H4 (cell line): Measurements from ENCODE around the gene SCGB3A2. TPM values are rescaled to one million over a fixed set of nuclear protein-coding genes. Genes with fewer than 3 reads are reported as not detected.

Experiments used
- DNase-seq: peaks from one replicate; pipeline ENCODE4 v3.0.0-alpha.2; 2015; ENCODE audit warnings: low spot score
- total RNA-seq: library from RNA; depleted of rRNA; stranded (reverse); fragments of >200 nt; shearing (Covaris generic); gene quantifications from 2 replicates; pipeline ENCODE4 v1.2.3, GENCODE V29; 2014; rRNA removed

SCGB3A2 gene
- total RNA-seq, 1 experiment from 2014 or later = not detected

GRCh38 chr5:147904110-147904509 lies 25.6 kb downstream of the SCGB3A2 start:
- DNase-seq = no peak

GRCh38 chr5:147906326-147907095 lies 28.0 kb downstream of the SCGB3A2 start, which contains the start of gene C5orf46:
Gene C5orf46, minus strand, starts transcription at chr5:147906538. Its CDS starts 37 bp downstream, at chr5:147906501.
- peak; percentile 34 for DNase-seq

DNA sequence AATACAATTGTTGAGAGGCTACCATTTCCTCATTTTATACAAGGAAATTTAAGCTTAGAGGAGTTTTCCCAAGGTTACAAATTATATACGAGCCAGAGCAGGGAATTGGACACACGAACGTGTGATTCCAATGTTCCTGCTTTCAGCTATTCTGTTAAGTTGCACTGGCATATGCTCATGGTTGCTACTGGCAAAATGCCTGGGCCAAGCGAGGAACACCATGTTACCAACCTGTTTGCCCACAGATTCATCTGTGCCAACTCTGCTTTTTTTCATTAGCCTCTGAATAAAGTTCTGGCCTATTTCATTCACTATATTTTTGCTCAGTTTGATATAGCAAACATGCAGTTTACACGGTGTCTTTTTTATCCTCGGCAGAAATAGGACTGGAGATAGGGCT lies 32.9 kb downstream of the SCGB3A2 start:
- no peak for DNase-seq

DNA sequence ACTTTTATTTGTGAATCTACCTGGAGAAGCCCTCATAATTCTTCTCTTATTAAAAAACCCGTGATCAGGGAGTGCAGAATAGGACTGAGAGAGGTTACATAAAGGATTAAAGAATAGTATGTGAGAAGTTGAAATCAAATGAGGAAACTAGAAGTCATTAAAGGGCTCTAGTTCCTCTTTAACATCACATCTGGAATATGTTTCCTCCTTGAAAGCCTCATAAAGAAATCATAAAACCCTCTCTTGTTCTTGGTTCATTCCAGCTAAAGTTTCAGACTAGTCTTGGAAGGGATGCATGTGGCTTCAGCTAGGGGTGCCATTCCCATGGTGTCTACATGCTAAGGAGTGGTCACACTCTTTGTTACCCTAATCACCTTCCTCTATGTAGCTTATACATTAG lies 33.5 kb downstream of the SCGB3A2 start:
- DNase-seq = no peak

DNA sequence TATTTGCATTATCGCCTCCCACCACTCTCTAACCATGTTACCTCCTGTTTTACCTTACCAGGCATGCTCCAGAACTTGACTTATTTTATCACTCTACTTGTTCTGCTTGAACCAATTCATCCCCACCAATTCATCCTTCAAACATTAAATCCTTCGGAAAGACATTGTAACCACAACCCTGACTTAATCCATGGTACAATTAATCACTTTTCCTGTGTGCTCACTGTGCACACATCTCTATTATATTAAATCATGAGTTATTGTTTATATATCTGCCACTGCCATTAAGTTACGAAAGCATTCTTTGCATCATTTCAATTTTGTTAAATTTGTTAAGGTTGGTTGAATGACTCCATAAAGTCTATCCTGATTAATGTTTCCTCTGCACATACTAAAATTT lies 35.3 kb downstream of the SCGB3A2 start:
- DNase-seq = no peak

DNA sequence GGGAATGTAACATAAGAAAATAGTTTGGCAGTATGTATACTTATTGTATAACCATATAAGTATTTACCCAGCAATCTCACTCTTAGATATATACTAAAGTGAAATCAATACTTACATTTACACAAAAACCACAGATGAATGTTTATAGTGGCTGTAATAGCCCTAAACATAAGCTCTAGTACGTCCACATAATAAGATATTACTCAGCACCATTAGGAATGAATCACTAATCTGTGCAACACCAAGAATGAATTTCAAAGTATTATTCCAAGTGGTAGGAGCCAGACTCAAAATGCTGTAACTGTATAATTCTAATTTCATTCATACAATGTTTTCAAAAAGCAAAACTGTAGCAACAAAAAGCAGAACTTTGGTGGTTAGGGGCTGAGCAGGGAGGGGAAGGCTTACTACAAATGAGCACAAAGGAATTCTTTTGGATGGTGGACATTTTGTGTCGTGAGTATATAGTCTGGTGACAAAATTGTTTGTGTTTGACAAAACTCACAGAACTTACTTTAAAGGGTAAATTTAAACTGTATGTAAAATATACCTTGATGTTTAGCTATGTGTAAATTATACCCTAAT lies 39.7 kb downstream of the SCGB3A2 start:
- peak; percentile 42 for DNase-seq

GRCh38 chr5:147918899-147919298 lies 40.4 kb downstream of the SCGB3A2 start:
- no peak for DNase-seq

DNA sequence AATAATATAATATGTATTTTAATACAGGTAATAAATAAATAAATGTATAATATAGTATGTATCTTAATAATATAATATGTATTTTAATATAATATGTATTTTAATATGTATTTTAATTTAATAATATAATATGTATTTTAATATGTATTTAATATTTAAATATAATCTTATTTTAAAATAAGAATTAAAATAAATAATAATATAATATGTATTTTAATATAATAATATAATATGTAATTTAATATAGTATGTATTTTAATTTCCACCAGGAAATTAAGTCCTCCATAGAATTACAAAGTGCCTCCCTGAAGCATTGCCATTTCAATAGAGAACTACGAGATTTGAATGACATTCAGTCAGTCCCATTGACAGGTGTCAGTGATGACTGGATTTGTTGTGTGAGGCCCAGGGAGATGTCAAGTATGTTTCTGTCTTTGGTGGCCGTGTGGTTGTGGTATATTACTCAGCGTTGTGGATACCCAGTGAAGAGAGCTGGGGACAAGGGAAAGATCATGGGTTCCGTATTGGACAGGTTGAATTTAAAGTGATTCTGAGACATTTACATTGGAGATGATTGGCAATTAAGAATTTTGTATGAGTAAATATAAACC lies 42.0 kb downstream of the SCGB3A2 start:
- no peak for DNase-seq

GRCh38 chr5:147921136-147921535 lies 42.6 kb downstream of the SCGB3A2 start:
- no peak for DNase-seq

- no peak for DNase-seq
Measured at GRCh38 chr5:147925020-147925419, 46.5 kb downstream of the SCGB3A2 start.

DNA sequence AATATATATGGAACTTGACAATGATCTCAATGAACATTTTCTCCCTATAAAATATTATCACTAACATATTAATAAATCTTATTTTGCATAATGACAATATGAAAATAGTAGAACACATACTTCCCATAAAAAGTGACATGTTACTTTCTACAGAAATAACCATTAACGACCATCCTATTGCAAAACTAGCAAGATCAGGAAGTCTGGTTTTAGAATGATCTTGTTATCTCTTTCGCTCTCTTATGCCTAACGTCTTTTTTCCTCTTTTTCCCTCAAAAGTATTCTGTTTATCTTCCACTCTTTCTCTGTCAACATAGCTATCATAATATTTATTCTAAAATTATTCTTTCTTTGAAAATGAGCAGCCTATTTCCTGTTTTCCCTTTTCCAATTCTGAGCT lies 49.4 kb downstream of the SCGB3A2 start:
- DNase-seq = no peak

GRCh38 chr5:147930769-147931168 lies 52.3 kb downstream of the SCGB3A2 start:
- no peak for DNase-seq

Other genes with a start within 250 kb of the SCGB3A2 start
- 8.4 and 11.7 TPM in 2 replicates for gene JAKMIP2, start 96.0 kb upstream of the SCGB3A2 start, total RNA-seq
- gene SPINK1, start 47.0 kb upstream of the SCGB3A2 start, total RNA-seq = not detected in 2 replicates
- 1.0 and 5.2 TPM in 2 replicates for gene C5orf46, start 27.8 kb downstream of the SCGB3A2 start, total RNA-seq
- gene SPINK5, start 185.3 kb downstream of the SCGB3A2 start, total RNA-seq = 0.10 TPM in 1 of 2 replicates, not detected in the other